ENCODE results near the gene PHKG2.

Gene PHKG2

DNA sequence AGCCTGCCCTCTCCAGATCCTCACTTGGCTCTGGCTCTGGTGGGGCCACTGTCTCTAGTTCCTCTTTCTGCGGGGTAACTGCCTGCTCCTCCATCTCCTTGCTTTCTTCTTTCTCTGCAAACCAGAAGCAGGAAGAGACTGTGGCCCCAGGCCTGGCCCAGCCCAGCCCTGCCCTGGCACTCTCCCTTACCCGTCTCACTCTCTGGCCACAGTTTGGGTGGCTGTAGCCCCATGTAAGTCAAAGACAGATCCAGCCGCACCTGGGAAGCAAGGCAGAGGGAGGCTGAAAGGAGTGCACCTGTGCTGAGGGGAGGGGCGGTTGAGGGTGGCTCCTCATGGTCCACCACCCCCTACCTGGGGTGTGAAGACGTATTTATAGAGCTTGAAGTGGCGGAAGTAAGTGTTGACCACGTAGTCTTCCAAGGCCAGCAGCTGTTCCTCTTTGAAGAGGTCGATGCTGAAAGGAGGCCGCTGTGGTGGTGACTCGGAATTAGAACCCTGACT lies 10.8 kb downstream of the PHKG2 start:
- DNase-seq, result no peak

DNA sequence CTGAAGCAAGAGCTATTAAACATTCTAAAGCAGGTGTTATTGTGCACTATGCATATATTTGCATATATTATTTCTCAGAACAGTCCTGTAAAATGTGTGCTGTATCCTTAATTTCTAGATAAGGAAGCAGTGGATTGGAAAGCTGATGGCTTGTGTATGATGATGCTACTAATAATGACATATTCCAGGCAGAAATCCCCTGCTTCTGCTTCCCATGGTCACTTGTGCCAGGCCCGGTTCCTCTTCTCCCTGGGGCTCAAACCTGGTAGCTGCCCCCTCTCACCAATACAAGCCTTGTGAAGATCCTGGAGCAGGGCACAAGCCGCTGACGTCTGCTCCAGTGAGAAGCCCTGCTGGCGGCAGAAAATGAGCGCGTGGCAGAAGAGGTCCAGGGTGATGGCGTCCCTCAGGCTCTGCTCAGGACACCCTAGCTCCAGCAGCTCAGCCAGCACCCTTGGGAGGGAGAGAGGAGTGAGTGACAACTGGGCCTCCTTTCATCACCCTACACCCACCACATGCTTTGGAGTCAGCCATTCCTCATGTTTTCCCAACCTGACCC lies 11.9 kb downstream of the PHKG2 start:
- no peak for DNase-seq

DNA sequence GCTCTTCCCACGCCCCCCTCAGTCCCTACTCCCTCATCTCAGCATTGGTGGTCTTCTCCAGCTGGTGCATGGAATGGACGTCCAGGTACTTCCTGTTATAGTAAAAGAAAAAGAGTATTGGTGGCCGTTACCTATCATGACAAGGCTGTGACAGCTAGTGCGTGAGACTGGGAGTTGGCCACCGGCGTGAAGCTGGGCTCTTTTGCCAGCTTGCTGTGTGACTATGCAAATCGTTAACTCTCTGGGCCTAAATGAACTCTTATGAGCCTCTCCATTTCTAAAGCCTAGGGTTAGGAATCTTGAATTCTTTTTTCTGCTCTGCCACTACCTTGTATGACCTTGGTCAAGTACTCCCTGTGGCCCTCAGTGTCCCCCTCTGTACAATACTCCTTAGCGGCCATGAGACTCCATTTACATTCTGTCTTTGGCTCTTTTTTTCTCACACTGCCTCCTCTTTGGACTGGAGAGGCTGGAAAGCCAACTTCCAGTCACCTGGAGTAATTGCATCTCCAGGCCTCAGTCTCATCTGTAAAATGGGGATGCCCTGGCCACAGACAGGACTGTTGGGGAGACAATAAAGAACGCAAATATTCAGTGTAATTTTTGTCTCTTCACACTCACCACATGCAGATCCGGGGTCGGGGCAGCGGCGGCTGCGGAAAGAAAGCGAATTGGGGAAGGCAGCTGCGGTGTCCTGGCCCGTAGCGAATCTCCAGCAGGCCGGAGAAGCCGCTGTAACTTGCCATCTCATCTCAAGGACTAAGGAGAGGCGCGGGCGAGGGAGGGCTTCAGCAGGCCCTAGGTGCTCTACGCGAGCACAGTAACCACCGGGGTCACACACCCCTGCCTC lies 12.6 kb downstream of the PHKG2 start:
- no peak for DNase-seq

DNA sequence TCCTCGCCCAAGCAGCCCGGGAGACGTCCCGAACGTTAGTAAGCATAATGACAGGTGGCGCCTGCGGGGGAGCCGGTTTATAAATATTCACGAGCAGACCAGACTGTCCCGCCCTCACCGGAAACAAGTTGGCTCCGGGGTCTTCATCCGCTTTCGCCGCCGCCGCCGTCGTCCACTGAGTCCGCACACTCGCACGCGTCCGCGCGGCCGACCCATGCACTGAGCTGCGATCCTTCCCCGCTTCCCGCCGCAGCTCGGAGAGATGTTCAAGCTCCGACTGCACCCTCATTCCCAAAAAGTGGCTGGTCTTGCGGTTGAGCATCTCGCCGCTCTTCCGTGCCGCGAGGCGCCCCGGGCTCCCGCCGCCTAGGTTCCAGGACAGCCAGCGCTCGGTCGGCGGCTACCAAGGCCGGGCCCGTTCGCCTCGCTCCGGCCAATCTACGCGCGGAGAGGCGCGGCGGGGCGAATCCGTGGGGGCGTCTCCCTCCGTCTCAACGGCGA lies 13.3 kb downstream of the PHKG2 start:
- DNase-seq, result peak; percentile 48

DNA sequence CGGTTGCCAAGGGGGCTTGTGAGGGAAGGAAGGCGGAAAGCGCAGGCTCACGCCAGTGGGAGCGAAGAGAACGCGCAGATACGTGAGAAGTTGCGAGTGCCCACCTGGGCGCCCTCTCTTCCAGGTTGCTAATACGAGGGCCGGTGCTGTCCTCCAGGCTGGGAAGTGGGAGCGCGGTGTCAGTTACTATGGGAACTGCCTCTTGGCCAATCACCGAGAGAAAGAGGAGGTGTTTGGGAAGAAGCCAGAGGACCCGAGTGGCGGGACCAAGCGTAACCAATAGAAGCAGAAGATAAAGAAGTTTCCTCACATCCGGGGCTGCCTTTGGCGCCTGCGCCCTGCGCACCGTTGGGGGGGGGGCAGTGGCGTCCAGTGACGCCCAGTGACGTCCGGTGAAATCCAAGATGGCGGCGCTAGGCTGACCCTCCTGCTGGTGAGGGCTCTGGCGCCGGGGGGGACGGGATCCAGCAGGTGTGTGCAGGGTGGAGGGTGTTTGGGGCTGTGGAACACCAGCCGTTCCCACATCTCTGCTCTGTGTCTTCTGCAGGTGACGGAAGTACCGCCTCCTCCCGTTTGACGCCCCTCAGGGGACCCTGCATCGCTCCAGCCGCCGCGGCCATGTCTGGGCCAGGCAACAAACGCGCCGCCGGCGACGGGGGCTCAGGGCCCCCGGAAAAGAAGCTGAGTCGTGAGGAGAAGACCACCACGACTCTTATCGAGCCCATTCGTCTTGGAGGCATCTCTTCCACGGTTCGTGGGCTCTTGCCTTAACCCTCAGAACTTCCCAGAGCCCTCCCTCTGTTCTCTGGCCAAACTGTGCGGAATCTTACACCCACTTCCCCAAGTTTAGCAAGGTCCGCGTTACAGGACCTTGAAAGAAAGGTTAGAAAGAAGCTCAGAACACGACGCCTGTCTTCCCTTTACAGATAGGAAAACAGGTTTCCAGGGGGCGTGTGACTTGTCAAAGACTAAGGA lies 14.0 kb downstream of the PHKG2 start, which contains the start of the genes CFAP119 and RNF40:
Gene CFAP119 (minus strand): TSS at position 135 of the 975 bp plus-strand sequence. CDS start 314 bp downstream, outside the sequence.
Gene RNF40 (plus strand): TSS at position 395 of the 975 bp plus-strand sequence. CDS start 224 bp downstream, at position 619.
- DNase-seq, result peak; percentile 97

DNA sequence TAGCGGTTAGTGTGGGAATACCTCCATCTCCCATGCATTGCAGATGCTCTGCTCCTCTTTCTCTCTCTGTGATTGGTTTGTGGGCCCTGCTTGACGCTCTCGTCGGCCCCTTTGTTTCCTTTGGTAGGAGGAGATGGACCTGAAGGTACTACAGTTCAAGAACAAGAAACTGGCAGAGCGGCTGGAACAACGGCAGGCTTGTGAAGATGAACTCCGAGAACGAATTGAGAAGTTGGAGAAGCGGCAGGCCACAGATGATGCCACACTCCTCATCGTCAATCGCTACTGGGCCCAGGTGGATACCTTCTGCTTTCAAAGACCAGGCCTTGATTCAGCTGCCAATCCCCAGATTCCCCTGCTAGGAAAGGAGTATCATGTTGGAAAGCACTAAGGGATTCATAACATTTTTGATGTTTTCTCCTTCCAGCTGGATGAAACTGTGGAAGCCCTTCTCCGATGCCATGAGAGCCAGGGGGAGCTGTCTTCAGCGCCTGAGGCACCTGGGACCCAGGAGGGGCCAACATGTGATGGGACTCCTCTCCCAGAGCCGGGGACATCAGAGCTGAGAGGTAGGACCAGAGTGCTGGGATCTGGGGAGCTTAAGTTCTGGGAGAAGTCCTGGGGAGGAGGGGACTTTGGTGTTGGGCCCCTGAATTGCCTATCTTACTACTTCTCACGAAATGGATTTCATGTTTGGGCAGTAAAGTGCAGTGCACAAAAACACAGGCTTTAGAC lies 14.9 kb downstream of the PHKG2 start:
- no peak for DNase-seq

DNA sequence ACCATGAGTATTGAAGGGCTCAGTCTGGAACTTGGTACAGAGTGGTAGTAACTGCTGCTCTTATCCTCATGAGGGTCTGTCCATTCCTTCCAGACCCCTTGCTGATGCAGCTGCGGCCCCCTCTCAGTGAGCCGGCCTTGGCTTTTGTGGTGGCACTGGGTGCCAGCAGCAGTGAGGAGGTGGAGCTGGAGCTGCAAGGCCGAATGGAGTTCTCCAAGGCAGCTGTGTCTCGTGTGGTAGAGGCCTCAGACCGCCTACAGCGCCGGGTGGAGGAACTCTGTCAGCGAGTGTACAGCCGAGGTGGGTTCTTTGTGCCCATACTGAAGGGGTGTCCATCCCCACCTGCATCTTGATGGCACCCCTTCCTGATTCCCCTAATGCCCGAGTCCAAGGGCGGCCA lies 15.9 kb downstream of the PHKG2 start:
- no peak for DNase-seq

DNA sequence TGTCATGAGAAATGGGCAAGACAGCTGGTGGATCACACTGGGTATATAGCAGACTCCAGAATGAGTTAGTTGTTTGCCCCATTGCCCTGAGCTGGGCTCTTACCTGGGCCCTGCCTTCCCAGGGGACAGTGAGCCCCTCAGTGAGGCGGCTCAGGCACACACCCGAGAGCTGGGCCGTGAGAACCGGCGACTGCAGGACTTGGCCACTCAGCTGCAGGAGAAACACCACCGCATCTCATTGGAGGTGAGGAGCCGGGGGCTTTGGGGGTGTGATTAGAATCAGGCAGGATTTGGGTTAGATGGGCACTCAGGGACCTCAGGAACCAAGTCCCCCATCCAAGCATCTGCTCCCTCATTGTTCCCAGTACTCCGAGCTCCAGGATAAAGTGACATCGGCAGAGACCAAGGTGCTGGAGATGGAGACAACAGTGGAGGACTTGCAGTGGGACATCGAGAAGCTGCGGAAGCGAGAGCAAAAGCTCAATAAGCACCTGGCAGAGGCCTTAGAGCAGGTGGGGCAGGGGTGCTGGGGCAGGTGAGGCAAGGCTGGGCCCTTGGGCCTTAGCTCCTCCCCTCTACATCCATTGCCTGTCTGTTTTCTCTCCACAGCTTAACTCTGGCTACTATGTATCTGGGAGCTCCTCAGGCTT lies 16.7 kb downstream of the PHKG2 start:
- DNase-seq, result no peak

DNA sequence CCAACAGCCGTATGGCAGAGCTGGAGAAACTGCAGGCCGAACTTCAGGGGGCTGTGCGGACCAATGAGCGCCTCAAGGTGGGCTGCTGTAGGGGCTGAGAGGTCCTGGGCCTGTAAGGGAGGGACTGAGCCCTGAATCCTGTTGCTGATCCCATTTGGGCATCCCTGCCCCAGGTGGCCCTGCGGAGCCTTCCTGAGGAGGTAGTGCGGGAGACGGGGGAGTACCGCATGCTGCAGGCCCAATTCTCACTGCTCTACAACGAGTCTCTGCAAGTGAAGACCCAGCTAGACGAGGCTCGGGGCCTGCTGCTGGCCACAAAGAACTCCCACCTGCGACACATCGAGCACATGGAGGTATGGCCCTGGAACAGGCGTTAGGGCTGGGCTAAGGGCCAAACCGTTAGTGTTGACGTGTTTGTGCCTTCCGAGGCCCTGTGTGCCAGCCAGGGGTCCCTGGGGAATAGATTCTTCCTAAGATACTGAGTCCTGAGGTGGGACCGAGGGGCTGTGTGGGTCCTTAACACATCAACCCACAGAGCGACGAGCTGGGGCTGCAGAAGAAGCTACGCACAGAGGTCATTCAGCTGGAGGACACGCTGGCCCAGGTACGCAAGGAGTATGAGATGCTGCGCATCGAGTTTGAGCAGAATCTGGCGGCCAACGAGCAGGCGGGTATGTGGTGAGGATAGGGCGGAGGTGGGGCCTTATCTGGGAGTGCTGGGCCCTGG lies 18.1 kb downstream of the PHKG2 start:
- DNase-seq, result no peak

DNA sequence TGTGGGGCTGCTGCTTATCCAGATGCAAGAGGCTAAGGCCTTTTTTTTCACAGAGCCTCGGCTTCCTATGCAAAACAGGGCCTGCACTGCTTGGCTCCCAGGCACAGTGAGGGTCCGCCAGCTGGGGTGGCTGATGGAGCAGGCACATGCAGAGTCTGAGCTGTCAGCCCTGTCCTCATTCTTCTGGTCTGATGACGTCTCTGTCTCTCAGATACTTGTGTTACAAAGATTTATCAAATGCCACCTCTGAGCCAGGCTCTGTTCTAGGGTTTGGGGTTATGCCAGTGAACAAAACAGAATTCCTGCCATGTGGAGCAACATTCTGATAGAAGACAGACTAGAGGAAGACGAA lies 18.7 kb downstream of the PHKG2 start:
- no peak for DNase-seq

DNA sequence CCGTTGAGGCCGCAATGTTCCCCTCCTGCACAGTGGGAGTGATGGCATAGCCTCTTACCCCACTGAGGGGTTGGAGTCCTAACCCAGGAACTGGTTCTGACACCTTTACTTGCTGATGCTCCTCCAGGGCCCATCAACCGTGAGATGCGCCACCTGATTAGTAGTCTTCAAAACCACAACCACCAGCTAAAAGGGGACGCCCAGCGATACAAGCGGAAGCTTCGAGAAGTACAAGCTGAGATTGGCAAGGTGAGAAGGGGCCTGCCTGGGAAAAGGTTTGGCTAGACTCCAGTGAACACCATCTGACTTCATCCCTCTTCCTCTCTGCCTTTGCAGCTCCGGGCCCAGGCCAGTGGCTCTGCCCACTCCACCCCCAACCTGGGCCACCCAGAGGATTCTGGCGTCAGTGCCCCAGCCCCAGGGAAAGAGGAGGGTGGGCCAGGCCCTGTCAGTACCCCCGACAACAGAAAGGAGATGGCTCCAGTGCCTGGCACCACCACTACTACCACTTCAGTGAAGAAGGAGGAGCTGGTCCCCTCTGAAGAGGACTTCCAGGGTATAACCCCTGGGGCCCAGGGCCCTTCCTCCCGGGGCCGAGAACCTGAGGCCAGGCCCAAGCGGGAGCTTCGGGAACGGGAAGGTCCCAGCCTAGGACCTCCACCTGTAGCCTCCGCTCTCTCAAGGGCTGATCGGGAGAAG lies 19.7 kb downstream of the PHKG2 start:
- DNase-seq, result no peak

DNA sequence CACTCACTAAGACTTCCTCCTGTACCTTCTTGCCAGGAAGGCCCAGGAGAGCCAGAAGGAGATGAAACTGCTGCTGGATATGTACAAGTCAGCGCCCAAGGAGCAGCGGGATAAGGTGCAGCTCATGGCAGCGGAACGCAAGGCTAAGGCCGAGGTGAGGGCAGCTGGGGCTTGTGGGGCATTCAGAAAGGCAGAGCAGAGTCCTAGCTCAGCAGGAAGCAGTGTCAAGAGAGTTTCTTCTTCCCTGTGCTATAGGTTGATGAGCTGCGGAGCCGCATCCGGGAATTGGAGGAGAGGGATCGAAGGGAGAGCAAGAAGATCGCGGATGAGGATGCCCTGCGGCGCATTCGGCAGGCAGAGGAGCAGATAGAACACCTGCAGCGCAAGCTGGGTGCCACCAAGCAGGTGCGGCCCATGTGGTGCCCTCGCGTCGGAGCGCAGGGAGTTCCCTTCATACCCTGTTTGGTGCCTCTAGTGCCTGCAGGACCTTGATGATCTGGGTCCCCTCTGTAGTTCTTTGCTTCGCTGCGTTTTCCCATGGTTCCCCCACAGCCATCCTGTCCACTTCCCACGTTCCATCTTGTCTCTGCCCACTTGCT lies 20.5 kb downstream of the PHKG2 start:
- DNase-seq, result no peak

DNA sequence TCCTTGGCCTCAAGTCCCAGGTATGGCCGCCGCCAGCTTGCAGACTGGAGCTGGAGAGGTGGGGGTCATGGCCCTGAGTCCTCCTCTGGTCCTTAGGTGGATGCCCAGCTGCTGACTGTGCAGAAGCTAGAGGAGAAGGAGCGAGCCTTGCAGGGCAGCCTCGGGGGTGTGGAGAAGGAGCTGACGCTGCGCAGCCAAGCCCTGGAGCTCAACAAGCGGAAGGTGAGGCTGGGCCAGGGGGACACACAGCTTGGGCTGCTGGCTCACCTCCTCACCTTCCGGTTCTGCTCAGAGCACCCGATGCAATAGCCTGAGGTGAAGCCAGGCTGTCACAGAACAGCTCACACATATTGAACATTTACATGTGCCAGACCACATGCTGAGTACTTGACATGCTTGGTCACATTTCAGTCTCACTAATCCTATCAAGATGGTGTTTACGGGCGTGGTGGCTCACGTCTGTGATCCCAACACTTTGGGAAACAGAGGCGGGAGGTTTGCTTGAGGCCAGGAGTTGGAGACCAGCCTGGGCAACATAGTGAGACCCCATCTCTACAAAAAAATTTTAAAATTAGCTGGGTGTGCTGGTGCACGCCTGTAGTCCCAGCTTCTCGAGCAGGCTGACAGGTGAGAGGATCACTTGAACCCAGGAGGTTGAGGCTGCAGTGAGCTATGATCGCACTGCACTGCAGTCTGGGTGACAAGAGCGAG lies 21.3 kb downstream of the PHKG2 start:
- DNase-seq, result no peak

DNA sequence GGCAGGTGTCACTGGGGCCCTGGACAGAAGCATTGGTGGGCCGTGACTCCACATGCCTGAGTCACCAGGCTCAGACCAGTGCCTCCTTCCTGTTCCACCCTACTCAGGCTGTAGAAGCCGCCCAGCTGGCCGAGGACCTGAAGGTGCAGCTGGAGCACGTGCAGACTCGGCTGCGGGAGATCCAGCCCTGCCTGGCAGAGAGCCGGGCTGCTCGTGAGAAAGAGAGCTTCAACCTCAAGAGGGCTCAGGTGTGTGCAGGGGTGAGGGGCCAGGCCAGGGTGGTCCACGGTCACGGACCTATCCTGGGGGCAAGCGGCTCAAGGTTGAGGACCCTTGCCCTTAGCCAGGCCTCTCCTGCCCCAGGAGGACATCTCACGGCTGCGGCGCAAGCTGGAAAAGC lies 23.5 kb downstream of the PHKG2 start:
- no peak for DNase-seq

DNA sequence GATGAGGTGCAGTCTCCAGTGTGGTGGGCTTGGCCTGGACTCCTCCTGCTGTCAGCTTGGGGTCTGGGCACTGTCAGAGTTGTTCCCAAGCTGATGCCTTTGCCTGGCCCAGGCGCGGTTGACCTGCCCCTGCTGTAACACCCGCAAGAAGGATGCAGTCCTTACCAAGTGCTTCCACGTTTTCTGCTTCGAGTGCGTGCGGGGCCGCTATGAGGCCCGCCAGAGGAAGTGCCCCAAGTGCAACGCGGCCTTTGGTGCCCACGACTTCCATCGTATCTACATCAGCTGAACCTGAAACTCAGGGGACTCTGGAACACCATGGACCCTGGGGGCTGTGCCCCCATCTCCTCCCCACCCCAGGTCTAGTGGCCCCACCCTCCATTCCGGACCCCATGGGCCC lies 25.6 kb downstream of the PHKG2 start:
- DNase-seq, result no peak

DNA sequence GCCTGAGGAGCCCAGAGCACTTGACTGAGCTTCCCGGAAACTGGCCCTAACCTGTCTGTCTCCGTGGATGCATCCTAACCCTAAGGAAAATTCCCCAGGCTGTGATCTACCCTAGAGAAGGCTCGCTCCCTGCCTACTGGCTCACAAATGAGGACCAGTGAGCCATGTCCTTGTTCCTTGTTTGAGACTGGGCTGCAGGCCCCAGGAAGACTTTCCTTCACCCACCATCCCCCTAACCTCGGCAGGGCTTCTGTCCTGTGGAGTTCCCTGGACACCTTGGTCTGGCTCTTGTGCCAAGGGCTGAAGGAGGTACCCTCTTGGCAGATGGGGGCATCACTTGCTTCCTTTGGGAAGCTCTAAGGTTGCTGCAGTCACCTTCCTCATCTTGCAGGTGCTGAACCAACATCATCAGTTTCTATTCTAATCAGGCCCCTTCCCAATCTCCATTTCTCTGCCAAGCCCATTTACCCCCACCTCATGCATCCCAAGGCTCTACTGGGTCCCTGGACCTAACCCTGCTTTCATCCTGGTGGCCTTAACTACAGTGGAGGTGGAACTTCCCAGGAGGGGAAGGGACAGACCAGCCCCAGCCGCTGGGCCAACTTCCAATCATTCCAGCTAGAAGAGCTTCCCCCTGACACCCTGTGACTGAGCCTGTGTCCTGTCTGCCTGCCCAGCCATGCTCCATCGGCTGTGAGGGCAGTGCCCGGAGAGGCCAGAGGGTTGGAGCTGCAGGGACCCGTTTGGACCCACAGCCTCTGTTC lies 26.3 kb downstream of the PHKG2 start:
- DNase-seq, result no peak

DNA sequence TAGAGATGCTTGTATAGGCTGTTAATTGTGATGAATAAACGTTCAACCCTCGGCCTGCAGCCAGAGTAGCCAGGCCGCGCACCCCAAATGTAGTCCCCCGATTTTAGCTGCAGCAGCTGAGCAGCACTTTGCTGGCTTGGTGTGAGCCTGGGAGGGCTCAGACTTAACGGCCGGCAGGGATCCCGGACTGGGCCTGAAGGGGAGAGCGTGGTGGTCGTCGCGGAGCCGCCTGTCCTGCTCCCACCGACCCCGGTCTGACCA lies 26.8 kb downstream of the PHKG2 start:
- DNase-seq, result no peak

DNA sequence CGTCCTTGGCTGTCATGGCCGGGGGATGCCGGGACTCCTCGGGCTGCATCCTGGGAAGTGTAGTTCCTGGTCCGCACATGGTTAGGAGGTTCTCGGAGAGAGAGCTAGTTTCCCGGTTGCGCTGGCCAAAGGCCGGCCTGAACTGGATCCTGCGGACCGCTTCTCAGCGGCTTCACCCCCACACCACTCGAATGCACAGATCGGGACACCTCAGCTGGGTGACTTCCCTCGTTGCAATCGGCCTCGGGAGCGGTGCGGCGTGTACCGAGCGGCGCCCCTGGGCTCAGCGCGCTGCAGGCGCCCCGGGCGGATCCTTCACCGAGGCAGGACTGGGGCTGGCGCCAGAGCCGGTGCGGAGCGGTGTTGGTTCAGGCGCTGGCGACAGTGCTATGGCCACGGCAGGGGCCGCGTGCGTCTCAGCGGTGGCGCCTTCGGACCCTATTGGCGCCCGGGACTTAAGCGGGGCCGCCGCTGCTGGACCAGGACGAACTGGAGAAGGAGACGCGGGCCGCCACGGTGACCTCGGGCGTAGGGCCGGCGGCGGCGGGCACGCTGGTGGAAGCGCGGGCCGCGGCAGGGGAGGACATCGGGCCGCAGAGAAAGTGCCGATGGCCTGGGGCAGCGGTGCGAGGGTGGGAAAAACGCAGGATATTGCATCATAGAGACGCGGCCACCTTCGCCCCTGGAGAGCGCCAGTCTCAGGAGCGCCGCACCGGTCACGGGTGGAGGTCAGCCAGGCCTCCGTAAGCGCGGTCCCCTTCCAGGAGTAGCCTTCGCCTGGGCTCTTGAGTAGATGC lies 27.4 kb downstream of the PHKG2 start:
- DNase-seq, result peak; percentile 76
